IPS-20b (cell line): ENCODE measurements around the gene KBTBD4.
A peak's percentile ranks its signal among the peaks of the same experiment; 100 is the strongest.

Source experiments
- H3K27ac ChIP-seq: one replicate; pipeline ENCODE4 v1.5.1; 2013; ENCODE audit warnings: low read length
- H3K27me3 ChIP-seq: 2 replicates; pipeline ENCODE4 v1.6.1; 2013; ENCODE audit warnings: mild to moderate bottlenecking, low read length, inconsistent platforms; ENCODE audit not compliant: insufficient read depth
- H3K36me3 ChIP-seq: 2 replicates; pipeline ENCODE4 v1.6.1; 2013; ENCODE audit warnings: low read depth, mild to moderate bottlenecking, inconsistent platforms, low read length, moderate library complexity; ENCODE audit not compliant: insufficient read depth
- H3K4me1 ChIP-seq: 2 replicates; pipeline ENCODE4 v1.6.1; 2013; ENCODE audit warnings: mild to moderate bottlenecking, control low read depth, inconsistent platforms, low read length, moderate library complexity; ENCODE audit not compliant: insufficient read depth
- H3K4me3 ChIP-seq: 2 replicates; pipeline ENCODE4 v1.5.1; 2013; ENCODE audit warnings: mild to moderate bottlenecking, low read length, inconsistent platforms
- H3K9ac ChIP-seq: 2 replicates; pipeline ENCODE4 v1.6.1; 2013; ENCODE audit warnings: low read depth, mild to moderate bottlenecking, inconsistent platforms, low read length, moderate library complexity
- H3K9me3 ChIP-seq: 2 replicates; pipeline ENCODE4 v1.6.1; 2013; ENCODE audit warnings: mild to moderate bottlenecking, low read depth, low read length, inconsistent platforms; ENCODE audit not compliant: insufficient read depth

Gene KBTBD4

GRCh38 chr11:47605921-47606320 is 27.2 kb upstream of the KBTBD4 start:
- H3K36me3 ChIP-seq = no peaks in the 10 kb centered on the region
- H3K27me3 ChIP-seq = no peaks in the 10 kb centered on the region
- H3K9ac ChIP-seq = no peak overlapping the region
- no peaks in the 10 kb centered on the region for H3K4me1 ChIP-seq
- H3K27ac ChIP-seq = no peak overlapping the region
- H3K4me3 ChIP-seq = no peak overlapping the region
- H3K9me3 ChIP-seq = no peaks in the 10 kb centered on the region

- H3K4me1 ChIP-seq = no peaks in the 10 kb centered on the region; the same call in 1 of the 2 replicates
- H3K4me3 ChIP-seq = no peak overlapping the region
- H3K36me3 ChIP-seq = no peaks in the 10 kb centered on the region
- no peaks in the 10 kb centered on the region for H3K27me3 ChIP-seq
- H3K27ac ChIP-seq = no peak overlapping the region
- no peaks in the 10 kb centered on the region for H3K9me3 ChIP-seq
- no peak overlapping the region for H3K9ac ChIP-seq
Observed at GRCh38 chr11:47603295-47603694, 24.5 kb upstream of the KBTBD4 start.

DNA sequence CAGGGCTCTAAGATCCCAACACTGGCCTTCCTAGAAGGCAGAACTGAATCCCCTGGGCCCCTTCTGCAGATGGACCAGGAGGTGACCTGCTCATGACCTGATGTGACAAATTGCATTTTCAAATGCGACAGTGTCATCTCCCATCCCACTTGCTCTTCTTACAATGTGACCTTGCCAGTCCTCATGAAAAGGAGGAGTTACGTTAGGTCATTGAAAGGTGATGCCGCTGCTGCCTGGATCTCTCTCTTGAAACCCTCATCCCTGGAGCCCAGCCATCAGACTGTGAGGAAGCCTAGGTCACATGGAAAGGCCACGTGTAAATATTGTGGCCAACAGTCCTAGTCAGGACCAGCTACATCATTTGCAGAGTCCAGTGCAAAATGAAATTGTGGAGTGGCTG is 21.1 kb upstream of the KBTBD4 start:
- H3K27ac ChIP-seq = no peak overlapping the region

DNA sequence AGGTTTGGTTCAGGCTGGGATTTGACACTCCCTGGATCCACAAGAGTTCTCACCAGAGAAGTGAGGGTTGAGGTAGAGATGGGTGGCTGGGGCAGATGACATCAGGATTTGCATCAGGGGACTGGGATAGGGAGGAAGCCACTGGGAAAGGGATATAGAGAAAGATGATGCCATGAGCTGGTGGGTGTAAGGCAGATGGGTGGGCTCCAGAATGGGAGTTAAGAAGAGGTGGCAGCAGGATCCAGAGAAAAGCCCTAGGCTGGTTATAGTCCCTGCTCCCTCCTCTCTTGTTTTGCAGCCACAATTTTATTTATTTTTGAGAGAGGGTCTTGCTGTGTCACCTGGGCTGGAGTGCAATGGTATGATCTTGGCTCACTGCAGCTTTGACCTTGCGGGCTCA is 17.2 kb upstream of the KBTBD4 start:
- Histone ChIP-seq H3K9ac (no peak overlapping the region), H3K4me1 (peaks cover 8% of the 10 kb centered on the region; the same call in 1 of the 2 replicates), H3K9me3 (no peaks in the 10 kb centered on the region), H3K4me3 (no peak overlapping the region), H3K36me3 (no peaks in the 10 kb centered on the region), H3K27ac (no peak overlapping the region), H3K27me3 (peaks cover 42% of the 10 kb centered on the region)

More for the DNA sequence above, 21.1 kb upstream of the KBTBD4 start:
- H3K36me3 ChIP-seq = no peaks in the 10 kb centered on the region
- H3K27me3 ChIP-seq = peaks cover 12% of the 10 kb centered on the region
- no peak overlapping the region for H3K4me3 ChIP-seq
- H3K4me1 ChIP-seq = no peaks in the 10 kb centered on the region; the same call in 1 of the 2 replicates
- H3K9me3 ChIP-seq = no peaks in the 10 kb centered on the region
- no peak overlapping the region for H3K9ac ChIP-seq

DNA sequence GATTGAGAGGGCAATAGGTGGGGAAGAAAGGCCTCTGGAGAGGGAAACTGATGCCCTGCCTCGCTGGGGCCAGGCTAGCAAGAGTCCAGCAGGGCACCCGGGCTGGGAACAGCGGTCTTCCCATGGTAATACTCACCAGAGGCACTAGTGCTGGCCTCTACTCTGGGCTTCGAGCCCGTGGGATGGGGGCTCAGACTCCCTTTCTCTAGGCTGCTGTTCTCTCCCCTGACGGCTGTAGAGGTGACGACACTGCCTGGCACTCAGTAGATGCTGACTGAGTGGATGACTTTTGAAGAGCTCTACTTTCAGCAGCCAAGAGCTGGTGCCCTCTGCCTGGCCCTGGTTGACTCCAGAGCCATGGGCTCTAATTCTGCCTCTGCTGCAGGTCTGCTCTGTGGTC is 16.3 kb upstream of the KBTBD4 start:
- peak overlapping the region; percentile 78; the same call in 1 of the 2 replicates for H3K4me3 ChIP-seq

GRCh38 chr11:47593934-47594855 is 15.4 kb upstream of the KBTBD4 start, which contains the start of gene C1QTNF4:
C1QTNF4 (minus strand) TSS chr11:47594411; CDS start chr11:47590810, 3,601 bp downstream.
- peaks cover 8% of the 10 kb centered on the region; the same call in 1 of the 2 replicates for H3K4me1 ChIP-seq
- H3K9ac ChIP-seq = peak within 1 kb of the TSS; percentile 26; the same call in 1 of the 2 replicates

More for the DNA sequence above, 16.3 kb upstream of the KBTBD4 start:
- Histone ChIP-seq H3K27ac (no peak overlapping the region), H3K4me1 (peaks cover 8% of the 10 kb centered on the region; the same call in 1 of the 2 replicates), H3K27me3 (peaks cover 42% of the 10 kb centered on the region), H3K36me3 (no peaks in the 10 kb centered on the region), H3K9ac (no peak overlapping the region), H3K9me3 (no peaks in the 10 kb centered on the region)

DNA sequence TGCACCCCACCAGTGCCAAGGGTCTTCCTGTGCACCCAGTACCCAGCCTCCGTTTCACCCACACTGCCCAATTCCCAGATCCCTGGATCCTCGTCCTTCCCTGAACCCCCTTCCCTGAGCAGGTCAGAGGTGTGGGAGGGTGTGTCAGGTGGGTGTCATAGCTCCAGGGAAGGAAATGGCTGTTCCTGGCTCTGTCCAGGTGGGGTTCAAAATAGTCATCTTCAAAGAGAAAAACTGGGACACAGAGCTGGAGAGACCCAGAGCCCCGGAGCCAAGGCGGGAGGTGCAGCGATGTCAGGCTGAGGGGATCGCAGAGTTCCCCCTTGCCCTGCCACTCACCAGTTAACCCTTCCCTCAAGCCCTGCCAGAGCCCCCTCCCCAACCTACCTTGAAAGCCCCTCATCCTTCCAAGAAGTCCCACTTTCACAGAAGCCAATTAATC is 14.7 kb upstream of the KBTBD4 start:
- Histone ChIP-seq H3K36me3 (no peaks in the 10 kb centered on the region), H3K4me3 (peak overlapping the region; percentile 78), H3K4me1 (peaks cover 8% of the 10 kb centered on the region; the same call in 1 of the 2 replicates), H3K27me3 (peaks cover 42% of the 10 kb centered on the region), H3K27ac (no peak overlapping the region), H3K9me3 (no peaks in the 10 kb centered on the region), H3K9ac (peak overlapping the region; percentile 26; the same call in 1 of the 2 replicates)

More at GRCh38 chr11:47593934-47594855, 15.4 kb upstream of the KBTBD4 start, which contains the start of gene C1QTNF4:
- no peak within 1 kb of the TSS for H3K27ac ChIP-seq
- H3K27me3 ChIP-seq = peaks cover 42% of the 10 kb centered on the region
- no peaks in the 10 kb centered on the region for H3K9me3 ChIP-seq
- H3K4me3 ChIP-seq = peak within 1 kb of the TSS; percentile 78
- H3K36me3 ChIP-seq = no peaks in the 10 kb centered on the region

- peaks cover 8% of the 10 kb centered on the region; the same call in 1 of the 2 replicates for H3K4me1 ChIP-seq
- peak overlapping the region; percentile 78; the same call in 1 of the 2 replicates for H3K4me3 ChIP-seq
Observed at GRCh38 chr11:47592970-47593369, 14.2 kb upstream of the KBTBD4 start.

GRCh38 chr11:47592251-47592650 is 13.5 kb upstream of the KBTBD4 start:
- no peak overlapping the region for H3K27ac ChIP-seq
- peaks cover 8% of the 10 kb centered on the region; the same call in 1 of the 2 replicates for H3K4me1 ChIP-seq
- H3K9me3 ChIP-seq = no peaks in the 10 kb centered on the region
- peaks cover 42% of the 10 kb centered on the region for H3K27me3 ChIP-seq
- H3K4me3 ChIP-seq = no peak overlapping the region
- no peaks in the 10 kb centered on the region for H3K36me3 ChIP-seq
- no peak overlapping the region for H3K9ac ChIP-seq

More at GRCh38 chr11:47592970-47593369, 14.2 kb upstream of the KBTBD4 start:
- peaks cover 42% of the 10 kb centered on the region for H3K27me3 ChIP-seq
- no peaks in the 10 kb centered on the region for H3K9me3 ChIP-seq
- H3K36me3 ChIP-seq = no peaks in the 10 kb centered on the region
- H3K27ac ChIP-seq = no peak overlapping the region
- H3K9ac ChIP-seq = no peak overlapping the region

DNA sequence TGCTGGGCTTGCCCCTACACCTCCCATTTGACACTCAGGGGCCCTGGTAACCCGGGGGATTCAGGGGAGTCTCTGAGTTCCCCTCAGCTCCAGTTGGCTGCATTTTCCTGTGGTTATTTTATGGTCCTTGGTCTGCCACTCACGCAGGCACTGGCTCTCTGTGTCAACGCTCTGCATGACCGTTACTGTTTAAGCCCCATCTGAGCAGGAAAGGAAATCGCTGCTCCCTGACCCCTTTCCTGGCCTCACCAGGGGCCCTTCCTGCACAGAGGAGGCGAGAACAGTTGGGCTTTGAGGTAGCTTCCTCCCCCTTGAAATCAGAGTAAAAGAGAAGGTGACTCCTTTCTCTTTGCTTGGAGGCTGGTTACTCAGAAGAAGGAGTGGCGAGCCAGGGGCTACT is 13.0 kb upstream of the KBTBD4 start:
- peaks cover 42% of the 10 kb centered on the region for H3K27me3 ChIP-seq
- H3K4me1 ChIP-seq = peaks cover 8% of the 10 kb centered on the region; the same call in 1 of the 2 replicates
- H3K27ac ChIP-seq = no peak overlapping the region
- no peaks in the 10 kb centered on the region for H3K9me3 ChIP-seq
- no peaks in the 10 kb centered on the region for H3K36me3 ChIP-seq
- H3K9ac ChIP-seq = no peak overlapping the region
- H3K4me3 ChIP-seq = no peak overlapping the region

DNA sequence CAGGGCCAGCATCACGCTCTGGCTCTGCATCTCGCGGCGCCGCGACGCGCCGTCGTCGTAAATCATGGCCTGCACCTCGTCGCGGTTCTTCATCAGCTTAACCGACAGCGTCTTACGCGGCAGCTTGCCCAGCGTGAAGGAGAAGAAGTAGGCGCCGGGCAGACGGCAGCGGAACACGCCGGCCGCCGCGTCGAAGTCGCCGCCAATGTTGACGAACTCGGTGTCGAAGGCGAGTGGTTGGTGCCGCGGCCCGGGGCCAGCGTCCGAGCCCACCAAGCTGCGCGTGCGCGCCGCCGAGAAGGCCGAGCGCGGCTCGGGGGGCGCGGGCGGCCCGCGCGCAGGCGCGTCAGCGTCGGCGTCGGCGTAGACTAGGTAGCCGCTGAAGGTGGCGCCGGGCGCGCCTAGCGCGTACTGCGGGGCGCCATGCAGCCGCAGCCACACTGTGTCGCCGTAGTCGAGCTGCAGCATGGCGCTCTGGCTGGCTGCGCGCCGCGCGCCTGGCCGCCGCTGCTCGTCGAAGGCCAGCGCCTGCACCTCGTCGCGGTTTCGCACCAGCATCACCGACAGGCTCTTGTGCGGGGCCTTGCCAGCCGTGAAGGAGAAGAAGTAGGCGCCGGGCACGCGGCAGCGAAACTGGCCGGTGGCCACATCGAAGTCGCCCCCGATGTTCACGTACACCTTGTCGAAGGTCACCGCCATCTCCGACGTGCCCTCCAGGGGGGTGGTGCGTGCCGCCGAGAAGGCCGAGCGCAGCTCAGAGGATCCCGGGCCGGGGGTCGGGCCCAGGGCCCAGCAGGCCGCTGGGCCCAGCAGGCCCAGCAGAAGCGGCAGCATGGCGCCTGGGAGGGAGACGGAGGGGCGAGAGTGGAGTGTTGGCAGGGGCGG is 11.4 kb upstream of the KBTBD4 start:
- no peaks in the 10 kb centered on the region; the same call in 1 of the 2 replicates for H3K36me3 ChIP-seq
- H3K27me3 ChIP-seq = peaks cover 34% of the 10 kb centered on the region
- H3K4me1 ChIP-seq = peaks cover 8% of the 10 kb centered on the region; the same call in 1 of the 2 replicates
- no peak overlapping the region for H3K27ac ChIP-seq
- H3K9me3 ChIP-seq = no peaks in the 10 kb centered on the region
- H3K9ac ChIP-seq = no peak overlapping the region
- H3K4me3 ChIP-seq = no peak overlapping the region
